Measurements from ENCODE around the gene EDA.
"Not testable (repeated sequence)": the region's sequence is repeated elsewhere in the genome, so short reads cannot be mapped to it uniquely, and the experiment has no call there.

The EDA gene

GRCh38 chrX:69998299-69998698 is 382.4 kb downstream of the EDA start:
- H3K4me3 ChIP-seq (ENCODE audit: low read length), result not testable (repeated sequence)

DNA sequence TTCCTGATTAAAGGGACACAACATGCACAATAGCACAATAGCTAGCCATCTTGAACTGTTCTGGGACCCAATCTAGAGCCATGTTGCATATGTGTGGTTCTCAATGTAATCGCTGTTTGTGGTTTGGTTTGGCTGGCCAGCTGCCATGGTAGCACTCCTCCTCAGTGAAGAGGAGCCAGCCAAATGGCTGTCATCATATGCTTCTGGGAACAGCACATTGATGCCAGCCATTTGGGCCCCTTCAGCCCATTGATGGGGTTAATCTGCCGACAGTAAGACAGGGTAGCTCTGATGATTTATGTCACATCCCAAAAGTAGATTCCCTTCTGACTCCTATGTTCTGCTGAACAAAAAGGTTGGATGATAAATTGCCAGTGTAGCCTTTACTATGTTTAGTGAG is 385.4 kb downstream of the EDA start:
- Histone ChIP-seq H3K4me1 (ENCODE audit: control insufficient read depth, insufficient read depth, low read length) (no peaks in the 10 kb centered on the region), H3K27me3 (replicated peaks; ENCODE audit: control insufficient read depth, insufficient read depth, low read length) (peaks cover 17% of the 10 kb centered on the region), H3K9me3 (ENCODE audit: control insufficient read depth, low read length) (peaks cover 6% of the 10 kb centered on the region), H3K36me3 (ENCODE audit: control insufficient read depth, insufficient read depth, low read length, severe bottlenecking) (no peaks in the 10 kb centered on the region), H3K9ac (ENCODE audit: low read length) (no peak overlapping the region), H3K4me3 (ENCODE audit: low read length) (no peak overlapping the region)
- no peak for DNase-seq (ENCODE audit: low read depth)

More at GRCh38 chrX:69998299-69998698, 382.4 kb downstream of the EDA start:
- H3K27me3 ChIP-seq (replicated peaks; ENCODE audit: control insufficient read depth, insufficient read depth, low read length), result peaks cover 10% of the 10 kb centered on the region
- H3K9ac ChIP-seq (ENCODE audit: low read length); H3K4me1 ChIP-seq (ENCODE audit: control insufficient read depth, insufficient read depth, low read length); H3K36me3 ChIP-seq (ENCODE audit: control insufficient read depth, insufficient read depth, low read length, severe bottlenecking); DNase-seq (ENCODE audit: low read depth); H3K9me3 ChIP-seq (ENCODE audit: control insufficient read depth, low read length): not testable (repeated sequence)

DNA sequence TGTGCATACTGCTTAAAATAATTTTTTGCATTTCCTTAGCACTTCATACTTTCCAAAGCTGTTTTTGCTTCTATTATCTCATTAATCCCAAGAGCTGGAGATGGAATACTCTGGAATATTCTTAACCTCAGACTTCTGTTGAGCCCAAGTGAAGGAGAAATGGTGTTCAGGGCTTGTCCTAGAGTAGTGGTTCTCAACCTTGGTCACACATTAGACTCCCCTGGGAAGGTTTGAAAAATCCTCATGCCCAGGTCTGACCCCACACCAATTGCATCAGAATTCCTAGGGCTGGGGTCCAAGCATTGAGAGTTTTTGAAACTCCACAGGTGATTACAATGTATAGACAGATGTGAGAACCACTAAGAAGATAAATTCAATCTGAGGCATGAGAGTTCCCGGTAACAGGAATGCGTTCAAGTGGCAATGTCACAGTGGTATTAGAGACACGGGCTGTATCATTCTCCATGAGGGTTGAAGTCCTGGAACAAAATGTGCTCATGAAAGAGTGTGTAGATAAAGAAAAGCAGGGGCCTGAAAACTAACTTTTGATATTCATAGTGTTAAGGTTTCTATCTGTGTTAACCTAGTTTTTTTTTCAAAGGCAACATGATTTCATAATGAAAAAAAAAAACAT is 385.9 kb downstream of the EDA start:
- DNase-seq (ENCODE audit: low read depth), result no peak
- H3K36me3 ChIP-seq (ENCODE audit: control insufficient read depth, insufficient read depth, low read length, severe bottlenecking), result no peaks in the 10 kb centered on the region
- no peak overlapping the region for H3K4me3 ChIP-seq (ENCODE audit: low read length)
- peaks cover 17% of the 10 kb centered on the region for H3K27me3 ChIP-seq (replicated peaks; ENCODE audit: control insufficient read depth, insufficient read depth, low read length)
- H3K4me1 ChIP-seq (ENCODE audit: control insufficient read depth, insufficient read depth, low read length), result no peaks in the 10 kb centered on the region
- H3K9ac ChIP-seq (ENCODE audit: low read length), result no peak overlapping the region
- H3K9me3 ChIP-seq (ENCODE audit: control insufficient read depth, low read length), result peaks cover 10% of the 10 kb centered on the region

GRCh38 chrX:70007946-70008345 is 392.0 kb downstream of the EDA start:
- H3K27me3 ChIP-seq (replicated peaks; ENCODE audit: control insufficient read depth, insufficient read depth, low read length), result peaks cover 27% of the 10 kb centered on the region
- no peak overlapping the region for H3K9ac ChIP-seq (ENCODE audit: low read length)

GRCh38 chrX:70009049-70009448 is 393.1 kb downstream of the EDA start:
- H3K9ac ChIP-seq (ENCODE audit: low read length), result no peak overlapping the region
- peaks cover 10% of the 10 kb centered on the region for H3K9me3 ChIP-seq (ENCODE audit: control insufficient read depth, low read length)
- H3K4me1 ChIP-seq (ENCODE audit: control insufficient read depth, insufficient read depth, low read length), result peaks cover 3% of the 10 kb centered on the region
- H3K27me3 ChIP-seq (replicated peaks; ENCODE audit: control insufficient read depth, insufficient read depth, low read length), result peaks cover 21% of the 10 kb centered on the region
- no peaks in the 10 kb centered on the region for H3K36me3 ChIP-seq (ENCODE audit: control insufficient read depth, insufficient read depth, low read length, severe bottlenecking)
- no peak for DNase-seq (ENCODE audit: low read depth)
- no peak overlapping the region for H3K4me3 ChIP-seq (ENCODE audit: low read length)

More at GRCh38 chrX:70007946-70008345, 392.0 kb downstream of the EDA start:
- DNase-seq (ENCODE audit: low read depth), result no peak
- H3K36me3 ChIP-seq (ENCODE audit: control insufficient read depth, insufficient read depth, low read length, severe bottlenecking), result no peaks in the 10 kb centered on the region
- no peak overlapping the region for H3K4me3 ChIP-seq (ENCODE audit: low read length)
- H3K4me1 ChIP-seq (ENCODE audit: control insufficient read depth, insufficient read depth, low read length), result no peaks in the 10 kb centered on the region
- H3K9me3 ChIP-seq (ENCODE audit: control insufficient read depth, low read length), result peaks cover 10% of the 10 kb centered on the region

DNA sequence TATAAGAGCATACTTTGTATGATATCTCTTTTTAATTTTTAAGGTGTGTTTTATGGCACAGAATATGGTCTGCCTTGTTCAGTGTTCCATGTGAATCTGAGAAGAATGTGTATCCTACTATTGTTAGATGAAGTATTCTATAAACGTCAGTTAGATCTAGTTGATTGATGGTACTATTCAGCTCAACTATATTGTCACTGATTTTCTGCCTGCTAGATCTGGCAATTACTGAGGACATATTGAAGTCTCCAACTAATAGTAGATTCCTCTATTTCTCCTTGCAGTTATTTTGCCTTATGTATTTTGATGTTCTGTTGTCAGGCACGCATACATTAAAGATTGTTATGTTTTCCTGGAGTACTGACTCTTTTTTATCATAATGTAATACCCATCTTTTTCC is 394.1 kb downstream of the EDA start:
- Histone ChIP-seq H3K9me3 (ENCODE audit: control insufficient read depth, low read length) (peaks cover 10% of the 10 kb centered on the region), H3K36me3 (ENCODE audit: control insufficient read depth, insufficient read depth, low read length, severe bottlenecking) (no peaks in the 10 kb centered on the region), H3K4me1 (ENCODE audit: control insufficient read depth, insufficient read depth, low read length) (peaks cover 3% of the 10 kb centered on the region), H3K9ac (ENCODE audit: low read length) (no peak overlapping the region), H3K4me3 (ENCODE audit: low read length) (no peak overlapping the region), H3K27me3 (replicated peaks; ENCODE audit: control insufficient read depth, insufficient read depth, low read length) (peaks cover 24% of the 10 kb centered on the region)
- no peak for DNase-seq (ENCODE audit: low read depth)

GRCh38 chrX:70012756-70013155 is 396.8 kb downstream of the EDA start:
- no peak for DNase-seq (ENCODE audit: low read depth)
- H3K9ac ChIP-seq (ENCODE audit: low read length), result no peak overlapping the region
- H3K36me3 ChIP-seq (ENCODE audit: control insufficient read depth, insufficient read depth, low read length, severe bottlenecking), result no peaks in the 10 kb centered on the region
- H3K4me1 ChIP-seq (ENCODE audit: control insufficient read depth, insufficient read depth, low read length), result peaks cover 3% of the 10 kb centered on the region
- H3K4me3 ChIP-seq (ENCODE audit: low read length), result no peak overlapping the region
- H3K9me3 ChIP-seq (ENCODE audit: control insufficient read depth, low read length), result peaks cover 7% of the 10 kb centered on the region
- H3K27me3 ChIP-seq (replicated peaks; ENCODE audit: control insufficient read depth, insufficient read depth, low read length), result peaks cover 24% of the 10 kb centered on the region

- Histone ChIP-seq H3K9ac (ENCODE audit: low read length) (no peak overlapping the region), H3K27me3 (replicated peaks; ENCODE audit: control insufficient read depth, insufficient read depth, low read length) (peaks cover 31% of the 10 kb centered on the region), H3K4me3 (ENCODE audit: low read length) (no peak overlapping the region), H3K9me3 (ENCODE audit: control insufficient read depth, low read length) (peaks cover 16% of the 10 kb centered on the region), H3K4me1 (ENCODE audit: control insufficient read depth, insufficient read depth, low read length) (peaks cover 3% of the 10 kb centered on the region), H3K36me3 (ENCODE audit: control insufficient read depth, insufficient read depth, low read length, severe bottlenecking) (no peaks in the 10 kb centered on the region)
- DNase-seq (ENCODE audit: low read depth), result peak; percentile 14
Observed at GRCh38 chrX:70013466-70014381, 397.8 kb downstream of the EDA start.

- Histone ChIP-seq H3K36me3 (ENCODE audit: control insufficient read depth, insufficient read depth, low read length, severe bottlenecking) (no peaks in the 10 kb centered on the region), H3K4me3 (ENCODE audit: low read length) (no peak overlapping the region), H3K9ac (ENCODE audit: low read length) (no peak overlapping the region), H3K9me3 (ENCODE audit: control insufficient read depth, low read length) (peaks cover 28% of the 10 kb centered on the region), H3K27me3 (replicated peaks; ENCODE audit: control insufficient read depth, insufficient read depth, low read length) (peaks cover 30% of the 10 kb centered on the region), H3K4me1 (ENCODE audit: control insufficient read depth, insufficient read depth, low read length) (peaks cover 3% of the 10 kb centered on the region)
- no peak for DNase-seq (ENCODE audit: low read depth)
Observed at GRCh38 chrX:70016513-70016912, 400.6 kb downstream of the EDA start.

DNA sequence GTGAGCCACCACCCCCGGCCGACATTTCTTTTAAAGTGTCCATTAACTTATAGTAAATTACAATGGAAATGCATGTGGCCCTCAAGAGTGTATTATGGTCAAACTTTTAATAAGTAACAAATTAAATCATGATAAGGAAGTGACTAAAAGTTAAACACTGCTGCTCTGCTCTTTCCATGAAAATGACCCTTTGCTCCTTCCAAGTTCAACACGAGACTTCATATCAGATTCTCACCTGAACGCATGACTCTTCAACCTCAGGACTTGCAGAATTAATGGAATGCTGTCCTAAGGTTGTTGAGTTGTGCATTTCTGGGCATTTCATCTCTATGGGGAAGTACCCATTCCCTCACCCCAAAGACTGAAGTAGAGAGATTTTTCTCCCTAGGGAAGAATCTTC is 406.7 kb downstream of the EDA start:
- no peaks in the 10 kb centered on the region for H3K4me1 ChIP-seq (ENCODE audit: control insufficient read depth, insufficient read depth, low read length)
- no peak overlapping the region for H3K4me3 ChIP-seq (ENCODE audit: low read length)
- peaks cover 24% of the 10 kb centered on the region for H3K27me3 ChIP-seq (replicated peaks; ENCODE audit: control insufficient read depth, insufficient read depth, low read length)
- peaks cover 22% of the 10 kb centered on the region for H3K9me3 ChIP-seq (ENCODE audit: control insufficient read depth, low read length)
- DNase-seq (ENCODE audit: low read depth), result no peak
- no peak overlapping the region for H3K9ac ChIP-seq (ENCODE audit: low read length)
- no peaks in the 10 kb centered on the region for H3K36me3 ChIP-seq (ENCODE audit: control insufficient read depth, insufficient read depth, low read length, severe bottlenecking)

DNA sequence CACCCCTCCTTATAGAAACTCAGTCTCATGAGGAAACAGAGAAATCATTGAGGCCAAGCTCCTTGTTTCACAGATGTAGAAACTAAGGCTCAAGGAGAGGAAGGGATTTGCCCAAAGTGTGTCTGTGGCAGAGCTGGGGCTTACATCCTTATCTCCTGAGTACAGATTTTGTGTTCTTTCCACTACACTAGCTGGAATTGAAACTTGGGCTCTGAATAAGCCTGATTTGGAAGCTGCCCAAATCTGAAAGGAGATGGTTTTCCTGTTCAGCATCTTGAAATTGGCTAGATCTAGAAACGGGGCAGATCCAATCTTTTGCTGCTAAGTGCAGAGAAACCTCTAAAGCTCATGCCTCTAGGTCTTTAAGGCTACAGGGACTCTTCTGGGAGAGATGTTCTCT is 409.6 kb downstream of the EDA start:
- H3K4me1 ChIP-seq (ENCODE audit: control insufficient read depth, insufficient read depth, low read length), result no peaks in the 10 kb centered on the region
- no peak overlapping the region for H3K4me3 ChIP-seq (ENCODE audit: low read length)
- H3K9me3 ChIP-seq (ENCODE audit: control insufficient read depth, low read length), result peaks cover 3% of the 10 kb centered on the region
- H3K36me3 ChIP-seq (ENCODE audit: control insufficient read depth, insufficient read depth, low read length, severe bottlenecking), result no peaks in the 10 kb centered on the region
- H3K27me3 ChIP-seq (replicated peaks; ENCODE audit: control insufficient read depth, insufficient read depth, low read length), result peaks cover 23% of the 10 kb centered on the region
- peak; percentile 24 for DNase-seq (ENCODE audit: low read depth)
- no peak overlapping the region for H3K9ac ChIP-seq (ENCODE audit: low read length)

Data from adipocyte (in vitro differentiated cells).